ENCODE data around the gene OR12D3. TPM values are rescaled to one million over a fixed set of nuclear protein-coding genes. Genes with fewer than 3 reads are reported as not detected.
"Not testable (repeated sequence)": the region's sequence is repeated elsewhere in the genome, so short reads cannot be mapped to it uniquely, and the experiment has no call there.

Gene OR12D3
- total RNA-seq = not detected
- long read RNA-seq, donor 1 = 0 reads
- long read RNA-seq, donor 2 = 0 reads

- DNase-seq (ENCODE audit: low spot score) = no peak
- intact Hi-C loops (cut with DNase I) = no loop called here
These were observed at the start of gene OR12D3 for GRCh38 chr6:29375191-29375590. Gene OR12D3, minus strand, starts transcription at chr6:29375291. Its CDS starts 4 bp downstream, at chr6:29375287.

GRCh38 chr6:29424575-29424974, 49.5 kb upstream of the OR12D3 start:
- intact Hi-C loops (cut with DNase I) = no loop called here
- DNase-seq (ENCODE audit: low spot score) = no peak

GRCh38 chr6:29424168-29424567, 49.1 kb upstream of the OR12D3 start:
- no peak for DNase-seq (ENCODE audit: low spot score)
- intact Hi-C loops (cut with DNase I) = no loop called here

GRCh38 chr6:29419516-29419915, 44.4 kb upstream of the OR12D3 start:
- intact Hi-C loops (cut with DNase I) = no loop called here
- DNase-seq (ENCODE audit: low spot score) = no peak

- DNase-seq (ENCODE audit: low spot score) = no peak
- intact Hi-C loops (cut with DNase I) = no loop called here
These were observed 39.5 kb upstream of the OR12D3 start, which contains the start of gene OR12D1 for GRCh38 chr6:29414588-29414987. Gene OR12D1, plus strand, starts transcription at chr6:29414928.

- intact Hi-C loops (cut with DNase I) = no loop called here
These were observed 28.7 kb upstream of the OR12D3 start for GRCh38 chr6:29403801-29404200.

GRCh38 chr6:29399525-29399924, 24.4 kb upstream of the OR12D3 start:
- intact Hi-C loops (cut with DNase I) = no loop called here
- no peak for DNase-seq (ENCODE audit: low spot score)

More at GRCh38 chr6:29403801-29404200, 28.7 kb upstream of the OR12D3 start:
- DNase-seq (ENCODE audit: low spot score) = no peak

- intact Hi-C loops (cut with DNase I) = no loop called here
- DNase-seq (ENCODE audit: low spot score) = no peak
These were observed 20.2 kb upstream of the OR12D3 start, which contains the start of gene OR12D2 for GRCh38 chr6:29395331-29395730. Gene OR12D2, plus strand, starts transcription at chr6:29395631. Its CDS starts 1,069 bp downstream, at chr6:29396700.

- intact Hi-C loops (cut with DNase I) = no loop called here
- DNase-seq (ENCODE audit: low spot score) = no peak
These were observed 13.4 kb upstream of the OR12D3 start for GRCh38 chr6:29388533-29388932.

- DNase-seq (ENCODE audit: low spot score) = no peak
These were observed 912 bp upstream of the OR12D3 start for GRCh38 chr6:29376003-29376402.

GRCh38 chr6:29368765-29369164, 6.3 kb downstream of the OR12D3 start, which contains the start of gene OR5V1:
Gene OR5V1, minus strand, starts transcription at chr6:29368865. Its CDS starts 12,670 bp downstream, at chr6:29356195.
- no peak for DNase-seq (ENCODE audit: low spot score)
- intact Hi-C loops (cut with DNase I) = no loop called here

More at GRCh38 chr6:29376003-29376402, 912 bp upstream of the OR12D3 start:
- intact Hi-C loops (cut with DNase I) = no loop called here

- no peak for DNase-seq (ENCODE audit: low spot score)
- intact Hi-C loops (cut with DNase I) = no loop called here
These were observed 19.5 kb downstream of the OR12D3 start for GRCh38 chr6:29355603-29356002.

GRCh38 chr6:29354980-29355379, 20.1 kb downstream of the OR12D3 start:
- intact Hi-C loops (cut with DNase I) = no loop called here
- no peak for DNase-seq (ENCODE audit: low spot score)

- intact Hi-C loops (cut with DNase I); DNase-seq (ENCODE audit: low spot score): not testable (repeated sequence)
These were observed 25.7 kb downstream of the OR12D3 start for GRCh38 chr6:29349348-29349747.

GRCh38 chr6:29345380-29345779, 29.7 kb downstream of the OR12D3 start:
- intact Hi-C loops (cut with DNase I) = no loop called here
- DNase-seq (ENCODE audit: low spot score) = no peak

GRCh38 chr6:29336269-29336668, 38.8 kb downstream of the OR12D3 start:
- intact Hi-C loops (cut with DNase I) = no loop called here
- DNase-seq (ENCODE audit: low spot score) = no peak

GRCh38 chr6:29332676-29333075, 42.4 kb downstream of the OR12D3 start:
- DNase-seq (ENCODE audit: low spot score) = no peak
- intact Hi-C loops (cut with DNase I) = no loop called here

- DNase-seq (ENCODE audit: low spot score) = no peak
- intact Hi-C loops (cut with DNase I) = no loop called here
These were observed 49.3 kb downstream of the OR12D3 start for GRCh38 chr6:29325777-29326176.

Data from posterior vena cava (tissue), 2 donors.